Thyroid gland (tissue), 4 donors: ENCODE data around the gene PSMF1.

Experiments used
- CTCF ChIP-seq, 6 experiments: fragments of 200-600 bp in 3 of 6; fragments of 450-650 bp in 3 of 6; sonication (generic) in 3 of 6; IDR thresholded peaks; one replicate each; pipeline ENCODE4 v1.5.1; 2016 to 2019; ENCODE audit warnings: antibody characterized with exemption in 6 of 6, mild to moderate bottlenecking in 2 of 6, inconsistent platforms in 1 of 6, moderate library complexity in 1 of 6
- POLR2A ChIP-seq, 2 donors: fragments of 450-650 bp; IDR thresholded peaks; one replicate each; pipeline ENCODE4 v1.6.1; 2017; ENCODE audit warnings: antibody characterized with exemption in 2 of 2, mild to moderate bottlenecking in 2 of 2, moderate library complexity in 1 of 2

DNA sequence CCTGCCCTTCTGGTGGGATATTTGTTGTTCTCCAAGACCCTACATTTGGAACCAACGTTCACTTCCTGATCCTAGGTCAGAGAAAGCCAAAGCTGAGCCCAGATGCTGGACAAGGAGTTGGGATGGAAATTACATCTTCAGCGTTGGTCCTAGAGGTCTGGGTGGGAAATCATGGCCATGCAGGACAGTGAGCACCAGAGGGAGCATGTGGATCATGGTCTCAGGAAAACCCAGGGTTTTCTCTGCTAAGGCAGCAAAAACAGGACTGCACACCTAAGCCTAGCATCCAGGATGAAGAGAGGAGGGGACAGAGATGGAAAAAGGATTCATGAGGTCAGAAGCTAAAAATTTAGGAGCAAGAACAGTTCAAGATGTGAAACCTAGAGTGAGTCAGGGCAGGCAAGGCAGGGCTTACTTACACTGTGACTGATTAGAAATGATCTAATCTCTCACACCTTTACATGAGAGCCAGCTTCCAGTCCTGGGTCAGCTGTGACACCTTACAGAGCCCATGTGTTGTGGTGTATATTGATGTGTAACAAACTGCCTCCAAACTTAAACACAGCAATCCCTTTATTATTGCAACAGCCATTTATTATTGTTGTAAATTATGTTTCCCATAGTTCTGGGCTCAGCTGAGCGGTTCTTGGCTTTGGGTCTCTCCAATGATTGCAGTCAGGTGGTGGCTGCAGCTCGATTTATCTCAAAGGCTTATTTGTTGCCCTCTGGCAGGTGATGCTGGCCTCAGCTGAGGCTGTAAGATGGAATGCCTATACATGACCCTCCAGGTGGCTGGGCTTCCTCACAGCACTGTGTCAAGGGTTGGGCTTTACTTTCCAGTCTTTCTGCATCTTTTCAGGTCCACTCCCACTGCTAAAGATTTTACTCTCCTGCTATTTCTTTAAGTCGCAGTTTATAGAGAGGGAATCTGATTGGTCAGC lies 91.3 kb downstream of the PSMF1 start:
- TF ChIP-seq CTCF (IDR thresholded peaks at IDR 0.05) (no peak), POLR2A (IDR thresholded peaks at IDR 0.05) (no peak)
